Measurements from ENCODE around the gene MAP2K7.
"Not testable (repeated sequence)": the region's sequence is repeated elsewhere in the genome, so short reads cannot be mapped to it uniquely, and the experiment has no call there.

DNA sequence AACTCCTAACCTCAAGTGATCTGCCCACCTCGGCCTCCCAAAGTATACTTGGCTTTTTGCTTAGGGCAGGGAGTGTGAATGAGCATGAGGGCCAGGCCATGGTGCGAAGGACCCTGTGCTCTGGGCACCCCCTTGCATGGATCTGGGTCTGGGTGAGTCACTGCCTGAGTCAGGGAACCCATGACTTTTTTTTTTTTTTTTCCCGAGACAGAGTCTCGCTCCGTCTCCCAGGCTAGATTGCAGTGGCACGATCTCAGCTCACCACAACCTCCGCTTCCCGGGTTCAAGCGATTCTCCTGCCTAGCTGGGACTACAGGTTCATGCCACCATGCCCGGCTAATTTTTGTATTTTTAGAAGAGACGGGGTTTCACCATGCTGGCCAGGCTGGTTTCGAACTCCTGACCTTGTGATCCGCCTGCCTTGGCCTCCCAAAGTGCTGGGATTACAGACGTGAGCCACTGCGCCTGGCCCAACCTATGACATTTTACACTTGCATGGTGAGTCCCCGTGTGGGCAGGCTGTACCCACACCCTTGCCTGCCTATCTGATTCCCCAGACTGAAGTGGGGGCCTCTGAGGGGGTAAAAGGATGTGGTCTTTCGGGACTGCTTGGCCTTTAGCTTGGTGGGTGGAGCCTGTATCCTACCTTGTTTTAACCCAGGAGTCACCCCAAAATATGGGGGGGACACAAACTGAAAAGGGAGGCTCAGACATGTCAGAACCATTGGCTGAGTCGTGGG lies 10.1 kb upstream of the MAP2K7 start:
- TF ChIP-seq CTCF (IDR thresholded peaks at IDR 0.05 in 8 of 11, conservative IDR thresholded peaks at IDR 0.05 in 3 of 11); POLR2A (IDR thresholded peaks at IDR 0.05); POLR2AphosphoS5 (IDR thresholded peaks at IDR 0.05): not testable (repeated sequence)

Measured in spleen (tissue), 7 donors.